HepG2 (cell line): ENCODE results near the gene NUBP2. TPM values are rescaled to one million over a fixed set of nuclear protein-coding genes. Genes with fewer than 3 reads are reported as not detected.

Source experiments
- ATAC-seq: fragments of 200-7000 bp; cut with Tn5 transposase; 3 replicates; pipeline ENCODE4 v1.9.1; 2020; ENCODE audit warnings: mild to moderate bottlenecking, moderate library complexity
- BruUV-seq: library from RNA; stranded (reverse); fragments of 400-500 nt; replicated peaks from 2 replicates; lab custom pipeline; 2021; lab: Mats Ljungman, UMichigan
- CTCF ChIA-PET: fragments of 300-600 bp; formaldehyde crosslinking; extraction: SDS; loops from one replicate; lab custom pipeline; 2021; ENCODE audit warnings: low total read pairs, inconsistent platforms, low intra/inter-chr PET ratio; lab: Yijun Ruan, JAX
- POLR2A ChIA-PET: fragments of 350-600 bp; sonication (Branson Sonifier 250); formaldehyde crosslinking; loops from one replicate; lab custom pipeline; 2020; ENCODE audit warnings: antibody characterized with exemption, inconsistent platforms; lab: Yijun Ruan, JAX
- DNase-seq: peaks from one replicate; pipeline ENCODE4 v3.0.0-alpha.2; 2015; ENCODE audit warnings: low spot score
- FAIRE-seq: peaks from 3 replicates; lab custom pipeline; 2011; peaks lifted over from hg19 to GRCh38; lab: Jason Lieb, UNC
- H2AFZ ChIP-seq: one replicate; pipeline ENCODE4 v1.6.1; 2011; ENCODE audit warnings: low read length, inconsistent platforms
- H3K27ac ChIP-seq: fragments of 300-600 bp; 3 replicates; pipeline ENCODE4 v1.8.0; 2011; ENCODE audit warnings: mixed run types, mild to moderate bottlenecking, mixed read lengths, low read length, inconsistent platforms; ENCODE audit not compliant: insufficient read depth; ENCODE audit errors: extremely low read length
- H3K27me3 ChIP-seq, 2 experiments: fragments of 200-600 bp in 1 of 2; 2 replicates in 1 of 2; 3 replicates in 1 of 2; pipeline versions ENCODE4 v1.6.0 to v1.8.0; 2011; ENCODE audit warnings: low read length in 2 of 2, mild to moderate bottlenecking in 2 of 2, moderate library complexity in 2 of 2, inconsistent platforms in 1 of 2; ENCODE audit not compliant: insufficient read depth in 2 of 2, control insufficient read depth in 1 of 2
- H3K36me3 ChIP-seq, 2 experiments: fragments of 200-600 bp in 1 of 2; replicated peaks in 1 of 2; 2 replicates in 1 of 2; 3 replicates in 1 of 2; pipeline versions ENCODE4 v1.5.1 to v1.8.0; 2011; ENCODE audit warnings: low read length in 2 of 2, inconsistent platforms in 1 of 2; ENCODE audit not compliant: insufficient read depth in 2 of 2, control insufficient read depth in 1 of 2
- H3K4me1 ChIP-seq: 2 replicates; pipeline ENCODE4 v1.5.1; 2012; ENCODE audit warnings: low read length, inconsistent platforms; ENCODE audit not compliant: insufficient read depth
- H3K4me2 ChIP-seq: 2 replicates; pipeline ENCODE4 v1.6.0; 2011; ENCODE audit warnings: low read depth, low read length, inconsistent platforms
- H3K4me3 ChIP-seq, 3 experiments: fragments of 200-600 bp in 1 of 3; sonication (generic), shearing (Covaris generic) in 1 of 3; replicated peaks in 1 of 3; 2 replicates each; pipeline ENCODE4 v1.5.1; 2011 to 2016; ENCODE audit warnings: low read length in 3 of 3, inconsistent platforms in 2 of 3, low read depth in 2 of 3, mild to moderate bottlenecking in 2 of 3, control low read depth in 1 of 3, mixed read lengths in 1 of 3; ENCODE audit not compliant: insufficient read depth in 1 of 3
- H3K79me2 ChIP-seq: one replicate; pipeline ENCODE4 v1.6.1; 2011; ENCODE audit warnings: low read length, inconsistent platforms; ENCODE audit not compliant: insufficient read depth
- H3K9ac ChIP-seq: 2 replicates; pipeline ENCODE4 v1.6.0; 2011; ENCODE audit warnings: mild to moderate bottlenecking, low read depth, low read length, inconsistent platforms; ENCODE audit not compliant: insufficient read depth
- H3K9me3 ChIP-seq: 2 replicates; pipeline ENCODE4 v1.5.1; 2012; ENCODE audit warnings: mild to moderate bottlenecking, low read length
- H4K20me1 ChIP-seq: 2 replicates; pipeline ENCODE4 v1.6.0; 2011; ENCODE audit warnings: inconsistent platforms, mild to moderate bottlenecking, low read length, moderate library complexity; ENCODE audit not compliant: insufficient read depth
- MEIS2 ChIP-seq: sonication (generic); formaldehyde crosslinking; IDR thresholded peaks from 2 replicates; pipeline ENCODE4 v1.9.0; 2021; ENCODE audit warnings: mild to moderate bottlenecking, missing genetic modification reagents
- NFE2 ChIP-seq: sonication (generic); formaldehyde crosslinking; IDR thresholded peaks from 2 replicates; pipeline ENCODE4 v1.4.0; 2020; ENCODE audit warnings: missing genetic modification reagents
- STAG1 ChIP-seq: sonication (generic); formaldehyde crosslinking; IDR thresholded peaks from 2 replicates; pipeline ENCODE4 v1.4.0; 2020; ENCODE audit warnings: missing genetic modification reagents
- TMF1 ChIP-seq: sonication (generic); formaldehyde crosslinking; IDR thresholded peaks from 2 replicates; pipeline ENCODE4 v1.8.1; 2022; ENCODE audit warnings: low read depth, missing genetic modification reagents
- ZNF260 ChIP-seq: sonication (generic); formaldehyde crosslinking; IDR thresholded peaks from 2 replicates; pipeline ENCODE4 v1.4.0; 2020; ENCODE audit warnings: missing genetic modification reagents, low read depth, mild to moderate bottlenecking, borderline replicate concordance
- ZNF563 ChIP-seq: sonication (generic); formaldehyde crosslinking; IDR thresholded peaks from 2 replicates; pipeline ENCODE4 v1.8.0; 2022; ENCODE audit warnings: mild to moderate bottlenecking, moderate library complexity, missing genetic modification reagents
- ZNF746 ChIP-seq: sonication (generic); formaldehyde crosslinking; IDR thresholded peaks from 2 replicates; pipeline ENCODE4 v1.8.0; 2022; ENCODE audit warnings: mild to moderate bottlenecking, missing genetic modification reagents
- WGBS: methylation state at CpG from one replicate; pipeline ENCODE4 v1.1.6; 2017; ENCODE audit warnings: low lambda C conversion rate; 5-methylcytosine and 5-hydroxymethylcytosine counted together
- in situ Hi-C: cut with HindIII; loops from 2 replicates; pipeline ENCODE4 v1.10.0; 2017; ENCODE audit warnings: low pct_unique_long_range_greater_than_20kb; ENCODE audit not compliant: extremely low pct_ligation_motif_present
- intact Hi-C: fragments of 100-400 bp; cut with micrococcal nuclease; formaldehyde crosslinking; loops from one replicate; pipeline ENCODE4 v1.10.0; 2022; ENCODE audit not compliant: unreplicated experiment
- polyA plus RNA-seq, 8 experiments: library from polyadenylated mRNA; depleted of rRNA in 3 of 8; stranded (reverse) in 7 of 8; unstranded in 1 of 8; fragments of >200 nt; fragmentation: Illumina TruSeq in 4 of 8; extraction: Trizol in 4 of 8; gene quantifications; 2 replicates each; pipeline versions ENCODE4 v1.2.1 to v1.2.3, GENCODE V29; 2011 to 2016; ENCODE audit warnings: low read depth in 4 of 8, missing spikeins in 1 of 8, mixed read lengths in 1 of 8; ENCODE audit not compliant: insufficient read depth in 1 of 8
- total RNA-seq, 5 experiments: library from RNA; depleted of rRNA; stranded (reverse); fragments of >200 nt; fragmentation: Illumina TruSeq; extraction: Trizol; gene quantifications; 2 replicates each; pipeline ENCODE4 v1.2.3, GENCODE V29; 2016; ENCODE audit warnings: low read depth in 1 of 5
- TF ChIP-seq, protein P1 (sequence below): sonication (generic); formaldehyde crosslinking; IDR thresholded peaks from 2 replicates; pipeline ENCODE4 v1.5.0; 2020; ENCODE audit warnings: missing genetic modification reagents
- TF ChIP-seq, protein P2 (sequence below): sonication (generic); formaldehyde crosslinking; IDR thresholded peaks from 2 replicates; pipeline ENCODE4 v1.4.0; 2020; ENCODE audit warnings: missing genetic modification reagents
- TF ChIP-seq, protein P3 (sequence below): fragments of 450-650 bp; IDR thresholded peaks from 2 replicates; pipeline ENCODE4 v1.6.1; 2017; ENCODE audit warnings: mild to moderate bottlenecking
- TF ChIP-seq, protein P4 (sequence below): sonication (generic); formaldehyde crosslinking; IDR thresholded peaks from 2 replicates; pipeline ENCODE4 v1.4.0; 2020; ENCODE audit warnings: missing genetic modification reagents, borderline replicate concordance

NUBP2 gene
- total and polyA plus RNA-seq, 2 of the 13 experiments (the other 11 are each of a cell fraction or from before 2014, with no cell fraction given) = 25.7 to 61.5 TPM

DNA sequence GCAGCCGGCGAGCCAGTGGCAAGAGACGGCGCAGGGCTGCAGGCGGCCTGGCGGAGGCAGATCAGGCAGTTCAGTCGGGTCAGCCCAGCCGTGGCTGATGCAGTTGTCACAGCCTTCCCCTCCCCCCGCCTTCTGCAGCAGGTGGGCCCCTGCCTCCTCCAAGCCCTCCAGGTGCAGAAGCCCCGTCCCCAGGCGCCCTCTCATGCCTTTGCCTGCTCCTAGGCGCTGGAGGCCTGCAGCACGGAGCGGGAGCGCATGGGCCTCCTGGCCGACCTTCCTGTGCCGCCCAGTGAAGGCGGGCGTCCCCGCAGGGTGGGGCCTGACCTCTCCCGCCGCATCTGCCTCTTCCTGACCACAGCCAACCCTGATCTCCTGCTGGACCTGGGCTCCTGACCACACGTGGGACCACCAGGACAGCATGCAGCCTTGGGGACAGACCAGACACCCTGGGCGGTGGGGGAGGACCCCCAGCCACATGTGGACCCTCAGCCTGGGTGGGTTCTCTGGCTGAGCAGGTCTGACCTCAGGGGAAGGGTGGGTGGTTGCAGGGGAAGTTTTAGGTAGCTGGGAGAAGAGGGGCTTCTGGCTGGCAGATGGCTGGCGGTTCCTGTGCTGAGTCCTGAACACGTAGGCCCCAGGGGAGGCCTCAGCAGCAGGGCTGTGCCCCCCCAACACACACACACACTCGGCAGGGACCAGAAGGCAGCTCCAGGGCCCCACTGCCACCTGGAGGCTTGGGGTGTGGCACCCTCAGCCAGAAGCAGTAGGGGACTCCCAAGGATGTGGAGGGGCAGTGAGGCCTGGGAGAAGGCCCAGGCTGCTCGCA, 6.7 kb upstream of the NUBP2 start (continued):
- no peak for TF ChIP-seq STAG1 (CRISPR knock-in tag)
- TF ChIP-seq NFE2 (CRISPR knock-in tag) = no peak

GRCh38 chr16:1776672-1776955, 6.1 kb upstream of the NUBP2 start:
- no peak overlapping the region for H3K4me2 ChIP-seq
- POLR2A ChIA-PET = interaction anchor here (3.8 kb wide), 1 partner anchor 47 kb away, joined by 10 read pairs; no protein-coding TSS in a partner anchor
- intact Hi-C loops = no loop called here
- no peak overlapping the region for H3K9ac ChIP-seq
- H4K20me1 ChIP-seq = no peaks in the 10 kb centered on the region
- peaks cover 5 to 13% of the 10 kb centered on the region in 2 experiments; a peak in 3 of 5 replicates for H3K36me3 ChIP-seq
- WGBS = 96% methylated on average over 13 of the region's 13 CpGs
- CTCF ChIA-PET = no interaction called here
- H2AFZ ChIP-seq = no peak overlapping the region
- in situ Hi-C loops = no loop called here
- peaks cover 30% of the 10 kb centered on the region for H3K79me2 ChIP-seq
- H3K4me1 ChIP-seq = peaks cover 24% of the 10 kb centered on the region
- no TSS peak for BruUV-seq
- H3K9me3 ChIP-seq = no peaks in the 10 kb centered on the region
- ATAC-seq (no peak), DNase-seq (no peak), FAIRE-seq (no peak)
- H3K4me3 ChIP-seq = no peak overlapping the region
- no peak overlapping the region for H3K27ac ChIP-seq
- H3K27me3 ChIP-seq = no peaks in the 10 kb centered on the region; a peak in 2 of 5 replicates
- TF ChIP-seq MEIS2 (CRISPR knock-in tag) (no peak), TMF1 (CRISPR knock-in tag) (no peak), ZNF260 (CRISPR knock-in tag) (no peak), ZNF746 (CRISPR knock-in tag) (no peak), ZNF563 (CRISPR knock-in tag) (no peak)
- TF ChIP-seq, protein P1, sequence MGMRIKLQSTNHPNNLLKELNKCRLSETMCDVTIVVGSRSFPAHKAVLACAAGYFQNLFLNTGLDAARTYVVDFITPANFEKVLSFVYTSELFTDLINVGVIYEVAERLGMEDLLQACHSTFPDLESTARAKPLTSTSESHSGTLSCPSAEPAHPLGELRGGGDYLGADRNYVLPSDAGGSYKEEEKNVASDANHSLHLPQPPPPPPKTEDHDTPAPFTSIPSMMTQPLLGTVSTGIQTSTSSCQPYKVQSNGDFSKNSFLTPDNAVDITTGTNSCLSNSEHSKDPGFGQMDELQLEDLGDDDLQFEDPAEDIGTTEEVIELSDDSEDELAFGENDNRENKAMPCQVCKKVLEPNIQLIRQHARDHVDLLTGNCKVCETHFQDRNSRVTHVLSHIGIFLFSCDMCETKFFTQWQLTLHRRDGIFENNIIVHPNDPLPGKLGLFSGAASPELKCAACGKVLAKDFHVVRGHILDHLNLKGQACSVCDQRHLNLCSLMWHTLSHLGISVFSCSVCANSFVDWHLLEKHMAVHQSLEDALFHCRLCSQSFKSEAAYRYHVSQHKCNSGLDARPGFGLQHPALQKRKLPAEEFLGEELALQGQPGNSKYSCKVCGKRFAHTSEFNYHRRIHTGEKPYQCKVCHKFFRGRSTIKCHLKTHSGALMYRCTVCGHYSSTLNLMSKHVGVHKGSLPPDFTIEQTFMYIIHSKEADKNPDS (CRISPR knock-in tag) = no peak
- TF ChIP-seq, protein P2, sequence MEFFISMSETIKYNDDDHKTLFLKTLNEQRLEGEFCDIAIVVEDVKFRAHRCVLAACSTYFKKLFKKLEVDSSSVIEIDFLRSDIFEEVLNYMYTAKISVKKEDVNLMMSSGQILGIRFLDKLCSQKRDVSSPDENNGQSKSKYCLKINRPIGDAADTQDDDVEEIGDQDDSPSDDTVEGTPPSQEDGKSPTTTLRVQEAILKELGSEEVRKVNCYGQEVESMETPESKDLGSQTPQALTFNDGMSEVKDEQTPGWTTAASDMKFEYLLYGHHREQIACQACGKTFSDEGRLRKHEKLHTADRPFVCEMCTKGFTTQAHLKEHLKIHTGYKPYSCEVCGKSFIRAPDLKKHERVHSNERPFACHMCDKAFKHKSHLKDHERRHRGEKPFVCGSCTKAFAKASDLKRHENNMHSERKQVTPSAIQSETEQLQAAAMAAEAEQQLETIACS = no peak
- TF ChIP-seq, protein P3, sequence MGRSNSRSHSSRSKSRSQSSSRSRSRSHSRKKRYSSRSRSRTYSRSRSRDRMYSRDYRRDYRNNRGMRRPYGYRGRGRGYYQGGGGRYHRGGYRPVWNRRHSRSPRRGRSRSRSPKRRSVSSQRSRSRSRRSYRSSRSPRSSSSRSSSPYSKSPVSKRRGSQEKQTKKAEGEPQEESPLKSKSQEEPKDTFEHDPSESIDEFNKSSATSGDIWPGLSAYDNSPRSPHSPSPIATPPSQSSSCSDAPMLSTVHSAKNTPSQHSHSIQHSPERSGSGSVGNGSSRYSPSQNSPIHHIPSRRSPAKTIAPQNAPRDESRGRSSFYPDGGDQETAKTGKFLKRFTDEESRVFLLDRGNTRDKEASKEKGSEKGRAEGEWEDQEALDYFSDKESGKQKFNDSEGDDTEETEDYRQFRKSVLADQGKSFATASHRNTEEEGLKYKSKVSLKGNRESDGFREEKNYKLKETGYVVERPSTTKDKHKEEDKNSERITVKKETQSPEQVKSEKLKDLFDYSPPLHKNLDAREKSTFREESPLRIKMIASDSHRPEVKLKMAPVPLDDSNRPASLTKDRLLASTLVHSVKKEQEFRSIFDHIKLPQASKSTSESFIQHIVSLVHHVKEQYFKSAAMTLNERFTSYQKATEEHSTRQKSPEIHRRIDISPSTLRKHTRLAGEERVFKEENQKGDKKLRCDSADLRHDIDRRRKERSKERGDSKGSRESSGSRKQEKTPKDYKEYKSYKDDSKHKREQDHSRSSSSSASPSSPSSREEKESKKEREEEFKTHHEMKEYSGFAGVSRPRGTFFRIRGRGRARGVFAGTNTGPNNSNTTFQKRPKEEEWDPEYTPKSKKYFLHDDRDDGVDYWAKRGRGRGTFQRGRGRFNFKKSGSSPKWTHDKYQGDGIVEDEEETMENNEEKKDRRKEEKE = no peak
- TF ChIP-seq, protein P4, sequence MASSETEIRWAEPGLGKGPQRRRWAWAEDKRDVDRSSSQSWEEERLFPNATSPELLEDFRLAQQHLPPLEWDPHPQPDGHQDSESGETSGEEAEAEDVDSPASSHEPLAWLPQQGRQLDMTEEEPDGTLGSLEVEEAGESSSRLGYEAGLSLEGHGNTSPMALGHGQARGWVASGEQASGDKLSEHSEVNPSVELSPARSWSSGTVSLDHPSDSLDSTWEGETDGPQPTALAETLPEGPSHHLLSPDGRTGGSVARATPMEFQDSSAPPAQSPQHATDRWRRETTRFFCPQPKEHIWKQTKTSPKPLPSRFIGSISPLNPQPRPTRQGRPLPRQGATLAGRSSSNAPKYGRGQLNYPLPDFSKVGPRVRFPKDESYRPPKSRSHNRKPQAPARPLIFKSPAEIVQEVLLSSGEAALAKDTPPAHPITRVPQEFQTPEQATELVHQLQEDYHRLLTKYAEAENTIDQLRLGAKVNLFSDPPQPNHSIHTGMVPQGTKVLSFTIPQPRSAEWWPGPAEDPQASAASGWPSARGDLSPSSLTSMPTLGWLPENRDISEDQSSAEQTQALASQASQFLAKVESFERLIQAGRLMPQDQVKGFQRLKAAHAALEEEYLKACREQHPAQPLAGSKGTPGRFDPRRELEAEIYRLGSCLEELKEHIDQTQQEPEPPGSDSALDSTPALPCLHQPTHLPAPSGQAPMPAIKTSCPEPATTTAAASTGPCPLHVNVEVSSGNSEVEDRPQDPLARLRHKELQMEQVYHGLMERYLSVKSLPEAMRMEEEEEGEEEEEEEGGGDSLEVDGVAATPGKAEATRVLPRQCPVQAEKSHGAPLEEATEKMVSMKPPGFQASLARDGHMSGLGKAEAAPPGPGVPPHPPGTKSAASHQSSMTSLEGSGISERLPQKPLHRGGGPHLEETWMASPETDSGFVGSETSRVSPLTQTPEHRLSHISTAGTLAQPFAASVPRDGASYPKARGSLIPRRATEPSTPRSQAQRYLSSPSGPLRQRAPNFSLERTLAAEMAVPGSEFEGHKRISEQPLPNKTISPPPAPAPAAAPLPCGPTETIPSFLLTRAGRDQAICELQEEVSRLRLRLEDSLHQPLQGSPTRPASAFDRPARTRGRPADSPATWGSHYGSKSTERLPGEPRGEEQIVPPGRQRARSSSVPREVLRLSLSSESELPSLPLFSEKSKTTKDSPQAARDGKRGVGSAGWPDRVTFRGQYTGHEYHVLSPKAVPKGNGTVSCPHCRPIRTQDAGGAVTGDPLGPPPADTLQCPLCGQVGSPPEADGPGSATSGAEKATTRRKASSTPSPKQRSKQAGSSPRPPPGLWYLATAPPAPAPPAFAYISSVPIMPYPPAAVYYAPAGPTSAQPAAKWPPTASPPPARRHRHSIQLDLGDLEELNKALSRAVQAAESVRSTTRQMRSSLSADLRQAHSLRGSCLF (CRISPR knock-in tag) = no peak
